CD4-positive, alpha-beta T cell treated with Interleukin-21 for 1 hour (primary cell): ENCODE data around the gene GPR3.

Experiments
- DNase-seq: peaks from one replicate; pipeline ENCODE4 v3.0.0-alpha.2; 2020

Gene GPR3

DNA sequence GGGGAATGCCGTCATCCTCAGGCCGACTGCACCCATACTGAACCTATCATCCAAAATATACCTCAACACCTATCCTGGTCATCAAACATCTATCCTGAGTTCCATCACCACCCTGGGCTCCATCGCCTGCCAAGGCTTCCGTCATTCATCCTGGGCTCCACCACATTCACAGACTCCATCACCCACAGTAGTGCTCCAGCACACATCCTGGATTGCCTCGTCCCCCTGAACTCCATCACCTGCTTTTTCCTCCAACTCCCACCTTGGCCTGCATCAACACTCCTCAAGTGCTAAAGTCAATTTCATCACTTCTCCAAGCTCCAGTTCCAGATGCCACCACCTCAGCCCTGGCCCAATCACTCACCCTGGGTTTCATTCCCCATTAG, 33.5 kb upstream of the GPR3 start:
- no peak for DNase-seq

DNA sequence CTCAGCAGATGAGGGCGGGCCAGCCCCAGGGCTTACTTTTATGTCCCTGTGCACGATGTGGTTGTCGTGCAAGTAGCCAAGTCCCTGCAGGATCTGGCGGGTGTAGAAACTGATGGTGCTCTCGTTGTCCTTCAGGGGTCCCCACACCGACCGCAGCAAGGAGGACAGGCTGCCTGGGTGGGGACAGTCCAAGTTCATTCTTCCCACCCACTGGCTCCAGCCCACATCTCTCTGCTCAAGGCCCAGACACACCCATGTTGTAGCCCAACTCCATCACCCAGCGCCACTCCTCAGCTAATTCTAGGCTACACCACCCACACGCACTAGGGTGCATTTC, 32.6 kb upstream of the GPR3 start:
- DNase-seq = no peak

DNA sequence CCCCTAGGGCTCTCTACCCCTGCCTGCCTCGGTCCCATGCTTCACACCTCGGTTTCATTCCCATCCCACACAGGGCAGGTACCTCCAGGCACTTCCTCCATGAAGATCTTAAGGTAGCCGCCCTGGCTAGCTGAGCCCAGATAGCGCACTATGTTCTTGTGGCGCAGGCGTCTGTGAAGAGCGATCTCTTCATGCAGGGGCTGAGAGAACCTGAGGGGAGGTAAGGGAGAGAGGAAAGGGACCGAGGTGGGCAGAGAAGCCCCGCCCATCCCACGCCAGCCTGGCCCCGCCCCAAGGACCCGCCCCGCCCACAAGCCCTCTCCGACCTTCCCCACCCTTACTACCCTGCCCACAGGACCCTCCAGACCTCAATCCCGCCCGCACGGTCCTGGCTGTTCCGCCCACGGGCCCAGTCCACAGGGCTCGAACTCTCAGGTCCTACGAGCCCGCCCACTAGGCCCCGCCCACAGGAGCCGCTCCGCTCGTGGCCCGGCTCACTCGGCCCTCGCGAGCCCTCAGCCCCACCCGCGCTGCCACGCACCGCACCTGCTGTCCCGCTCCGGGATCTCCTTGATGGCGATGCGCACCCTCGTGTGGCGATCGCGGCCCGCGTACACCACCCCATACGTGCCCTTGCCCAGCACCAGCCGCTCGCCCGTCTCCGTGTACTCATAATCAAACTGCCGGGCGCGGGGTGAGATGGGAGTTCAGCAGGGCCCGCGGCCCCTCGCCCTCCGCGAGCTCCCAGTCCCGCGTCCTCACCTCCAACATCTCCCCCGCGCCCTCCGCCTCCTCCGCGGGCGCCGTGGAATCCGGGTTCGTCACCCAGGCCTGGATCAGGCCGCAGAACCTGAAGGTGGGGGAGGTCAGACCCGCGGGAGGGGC, 32.0 kb upstream of the GPR3 start:
- peak; percentile 67 for DNase-seq

DNA sequence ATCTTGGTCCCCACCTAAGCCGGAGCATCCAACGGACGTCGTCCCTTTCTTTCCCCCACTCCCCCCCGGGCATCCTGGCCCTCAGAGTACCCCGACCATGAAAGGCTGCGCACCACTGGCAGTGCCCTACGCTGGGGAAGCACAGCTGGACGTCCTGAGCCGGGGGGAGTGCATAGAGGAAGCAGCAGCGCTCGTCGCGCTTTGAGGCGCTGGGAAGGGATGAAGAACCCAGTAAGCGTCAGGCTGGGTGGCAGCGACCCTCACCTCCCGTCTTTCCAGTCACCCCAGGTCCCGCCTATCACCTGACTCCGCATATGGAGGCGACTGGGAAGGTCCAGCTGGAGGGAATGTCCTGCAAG, 31.4 kb upstream of the GPR3 start:
- no peak for DNase-seq

DNA sequence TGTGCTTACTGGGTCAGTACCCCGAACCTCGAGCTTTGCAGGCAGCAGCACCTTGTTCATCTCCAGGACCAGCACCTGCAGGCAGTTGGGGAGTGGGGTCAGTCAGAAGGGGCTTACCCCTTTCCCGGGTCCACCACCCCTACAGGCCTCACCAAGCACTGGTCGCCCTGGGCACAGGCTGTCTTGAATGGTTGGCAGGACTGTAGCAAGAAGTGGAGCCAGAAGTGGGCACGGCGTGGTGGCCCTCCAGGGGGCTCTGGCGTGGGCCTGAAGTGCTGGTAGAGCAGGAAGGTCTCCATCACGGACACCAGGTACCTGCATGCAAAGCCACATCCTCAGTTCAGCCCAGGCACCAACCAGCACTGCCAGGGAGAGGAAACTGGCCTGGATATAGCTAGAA, 30.9 kb upstream of the GPR3 start:
- no peak for DNase-seq

DNA sequence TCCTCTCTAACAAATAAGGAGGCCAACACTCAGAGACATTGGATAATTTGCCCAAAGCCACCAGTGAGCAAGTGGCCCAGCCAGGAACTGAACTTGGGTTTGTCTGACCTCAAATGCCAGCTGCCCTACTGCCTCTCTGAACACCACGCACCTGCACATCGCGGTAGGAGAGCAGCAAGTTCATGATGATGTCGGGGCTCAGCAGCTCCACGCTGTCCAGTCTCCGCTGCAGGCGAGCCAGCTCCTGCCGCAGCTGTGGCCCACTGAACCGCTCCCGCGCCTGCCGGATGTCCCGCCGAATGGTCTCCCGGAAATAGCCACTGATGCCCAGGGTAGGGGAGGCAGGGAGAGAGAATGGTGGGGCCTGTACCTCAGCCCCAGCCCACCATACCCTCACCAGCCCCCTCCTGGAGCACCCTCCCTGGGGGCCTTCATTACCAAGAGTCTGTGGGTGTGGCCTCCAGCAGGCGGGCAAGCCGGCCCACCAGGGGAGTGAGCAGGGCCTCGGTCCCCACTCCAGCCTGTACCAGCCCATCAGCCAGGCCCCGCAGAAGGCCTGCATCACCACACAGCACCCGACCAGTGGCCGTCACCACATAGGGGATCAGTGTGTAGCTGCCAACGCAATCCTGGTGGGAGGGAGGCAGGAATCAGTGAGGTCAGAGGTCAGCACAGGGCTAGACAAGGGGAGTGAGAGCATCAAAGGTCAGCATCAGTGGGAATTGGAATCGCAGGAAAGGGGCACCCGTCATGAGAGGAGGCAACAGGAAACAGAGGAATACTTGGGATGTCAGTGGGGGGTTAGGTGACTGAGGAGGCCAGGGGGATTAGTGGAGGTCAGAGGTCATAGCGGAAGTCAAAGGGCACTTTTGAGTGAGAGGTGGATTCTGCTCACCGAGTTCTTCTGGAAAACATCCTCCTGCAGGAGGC, 28.4 kb upstream of the GPR3 start:
- no peak for DNase-seq

DNA sequence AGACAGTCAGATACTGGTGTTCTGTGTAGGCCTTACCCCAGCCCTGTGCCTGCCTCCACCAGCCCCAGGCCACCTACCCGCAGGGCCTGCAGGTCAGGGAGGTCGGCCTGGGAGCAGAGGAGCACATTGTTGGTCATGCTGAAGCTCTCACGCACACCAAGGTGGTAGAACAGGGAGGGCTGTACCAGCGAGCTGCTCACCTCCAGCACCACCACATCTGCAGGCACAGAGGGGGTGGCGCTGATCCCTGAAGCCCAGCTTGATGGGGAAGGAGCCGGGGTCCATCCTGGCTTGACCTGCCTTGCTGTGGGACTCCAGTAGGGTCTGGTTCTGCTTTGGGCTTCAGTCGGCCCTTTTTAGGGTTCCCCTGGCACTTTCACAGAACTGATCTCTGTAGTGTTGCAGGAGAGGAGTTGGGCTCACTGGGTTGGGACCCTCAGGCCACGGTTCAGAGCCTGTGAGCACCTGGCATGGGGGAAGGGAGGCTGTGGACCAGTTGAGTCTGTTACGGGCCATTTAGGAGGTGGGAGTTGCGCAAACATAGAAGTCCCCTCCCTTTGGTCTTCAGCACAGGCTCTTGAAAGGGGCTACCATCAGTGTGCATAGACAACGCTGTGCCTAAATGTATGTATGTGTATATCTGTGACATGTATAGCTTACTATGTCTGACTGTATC, 27.6 kb upstream of the GPR3 start:
- no peak for DNase-seq

DNA sequence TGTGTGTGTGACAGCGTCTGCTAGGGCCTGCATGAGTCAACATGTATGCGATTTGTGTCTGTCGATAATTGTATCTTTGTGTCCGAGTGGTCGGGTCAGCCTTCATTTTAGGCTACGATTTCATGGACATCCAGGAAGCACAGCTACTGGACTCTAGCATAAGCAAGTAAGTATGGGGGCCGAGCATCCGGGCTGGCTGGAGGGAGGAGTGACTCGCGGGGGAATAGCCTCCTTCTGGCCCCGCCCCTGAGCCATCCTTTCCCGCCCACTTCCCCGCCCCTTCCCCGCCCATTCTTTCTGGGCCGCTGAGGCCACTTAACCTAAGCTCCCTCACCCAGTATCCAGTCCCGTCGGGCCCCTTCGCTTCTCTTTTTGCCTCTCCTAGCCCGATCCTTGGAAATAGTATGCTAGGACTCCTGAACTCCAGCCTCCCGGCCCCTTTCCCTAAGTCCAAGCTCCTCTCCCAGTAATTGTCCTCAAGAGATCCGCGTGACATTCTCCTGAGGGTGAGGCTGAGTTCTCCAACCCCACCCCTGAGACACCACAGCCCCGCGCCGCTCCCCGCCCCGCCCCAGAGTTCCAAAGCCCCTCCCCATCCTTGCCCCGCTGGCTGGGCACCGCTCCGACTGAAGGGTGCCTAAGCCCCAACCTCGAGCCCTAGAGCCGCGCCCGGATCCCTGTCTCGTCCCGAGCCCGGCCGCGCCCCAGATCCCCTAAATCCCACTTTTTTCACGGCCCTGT, 26.9 kb upstream of the GPR3 start:
- peak; percentile 82 for DNase-seq

DNA sequence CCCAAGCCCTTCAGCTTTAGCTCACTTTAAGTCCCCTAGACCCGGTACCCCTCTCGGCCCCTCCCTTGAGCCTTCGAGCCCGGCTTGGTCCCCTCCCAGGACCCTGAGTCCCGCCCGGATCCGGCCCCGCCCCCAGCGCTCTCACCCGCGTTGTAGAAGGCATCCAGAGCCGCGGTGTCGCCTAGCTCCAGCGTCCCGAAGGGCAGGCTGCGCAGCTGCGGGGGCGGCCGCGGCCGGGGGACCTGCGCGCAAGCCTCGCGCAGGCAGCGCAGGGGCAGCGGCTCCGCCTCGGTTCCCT, 26.4 kb upstream of the GPR3 start:
- DNase-seq = peak; percentile 72

DNA sequence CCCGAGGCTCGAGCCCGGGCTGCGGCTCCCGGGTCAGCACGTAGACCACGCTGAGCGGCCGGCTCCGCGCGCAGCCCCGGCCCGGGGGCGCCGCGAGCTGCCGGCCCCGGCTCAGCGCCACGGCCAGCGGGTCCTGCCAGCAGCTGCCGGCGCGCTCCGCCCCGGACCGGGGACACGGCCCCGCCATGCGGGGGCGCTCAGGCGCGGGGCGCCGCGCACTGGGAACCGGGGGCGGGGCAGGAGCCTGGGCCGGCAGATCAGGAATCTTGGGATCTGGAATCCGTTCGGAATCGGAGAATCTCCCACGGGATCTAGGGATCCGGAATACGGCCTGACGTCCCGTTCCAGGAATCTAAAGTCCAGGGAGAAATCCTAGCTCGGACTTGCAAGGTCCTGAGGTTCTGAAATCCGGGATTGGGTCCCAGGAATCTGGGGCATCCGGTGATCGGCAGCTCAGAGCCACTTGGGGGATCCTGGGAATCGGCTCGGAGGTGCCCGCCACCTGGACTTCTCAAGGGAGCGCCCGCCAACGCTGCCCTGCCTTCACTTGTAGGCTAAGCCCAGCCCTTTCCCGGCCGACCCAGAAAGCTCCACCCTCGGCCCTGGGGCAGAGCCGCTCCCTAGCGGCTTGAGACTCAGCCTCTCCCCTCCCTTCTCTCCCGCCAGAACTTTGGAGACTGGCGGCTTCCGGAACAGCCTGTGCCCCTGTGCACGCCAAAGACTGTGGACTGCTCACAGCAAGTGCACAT, 25.8 kb upstream of the GPR3 start, which contains the start of gene MAP3K6:
MAP3K6 (minus strand) TSS at position 551 of the 749 bp plus-strand sequence; CDS start at position 187, 364 bp downstream.
- DNase-seq = peak; percentile 38

DNA sequence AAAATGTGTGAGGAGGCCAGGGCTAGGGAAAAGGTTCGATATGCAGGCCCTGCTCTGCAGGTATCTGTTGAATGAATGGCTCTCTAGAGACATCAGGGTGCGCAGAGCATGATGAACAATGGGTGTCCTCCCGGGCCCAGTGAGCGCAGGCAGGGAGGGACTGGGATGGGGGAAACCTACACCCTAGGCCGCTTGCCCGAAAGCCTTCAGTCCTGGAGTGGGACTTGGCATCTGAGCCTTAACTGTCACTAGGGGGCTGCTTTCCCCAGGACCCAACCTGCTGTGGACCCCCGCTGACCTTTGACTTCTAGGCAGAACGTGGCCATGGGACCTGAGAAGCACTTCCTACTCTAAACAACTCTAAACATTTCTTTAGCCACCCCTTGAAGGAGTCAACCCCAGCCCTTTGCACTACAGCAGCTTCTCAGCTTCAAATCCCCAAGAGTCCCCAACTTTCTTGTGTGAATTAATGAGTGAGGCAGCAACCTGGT, 25.2 kb upstream of the GPR3 start:
- DNase-seq = no peak

DNA sequence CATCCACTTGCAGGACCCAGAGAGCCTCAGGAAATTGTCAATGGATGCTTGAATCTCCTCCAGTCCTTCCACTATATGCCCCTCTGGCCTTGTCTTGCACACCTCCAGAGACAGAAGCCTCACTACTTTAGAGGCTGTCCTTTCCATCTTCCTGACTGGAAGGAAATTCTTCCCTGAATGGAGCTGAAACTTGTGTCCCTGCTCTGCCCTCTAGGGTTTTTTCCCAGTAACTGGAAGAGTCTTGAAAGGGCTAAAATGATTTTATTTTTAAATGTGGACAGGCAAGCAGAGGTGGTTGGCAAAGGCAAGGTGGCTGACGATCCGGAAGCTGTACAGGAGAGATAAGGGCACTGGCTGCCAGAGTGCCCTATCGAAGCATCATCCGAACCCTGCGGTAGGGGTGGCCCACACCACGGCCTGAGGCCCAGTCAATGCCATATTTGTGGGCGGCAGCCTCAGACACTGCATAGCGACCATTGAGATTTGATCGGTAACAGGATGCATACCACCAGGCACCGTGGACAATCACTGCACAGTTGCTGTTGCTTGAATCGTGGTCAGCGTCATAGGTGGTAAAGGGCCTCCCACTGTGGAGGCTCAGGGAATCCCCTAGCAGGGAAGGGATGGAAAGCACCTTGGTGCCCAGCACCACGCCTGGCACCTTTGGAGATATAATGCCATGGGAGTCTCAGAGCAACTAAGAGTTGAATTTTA, 23.4 kb upstream of the GPR3 start:
- DNase-seq = no peak

DNA sequence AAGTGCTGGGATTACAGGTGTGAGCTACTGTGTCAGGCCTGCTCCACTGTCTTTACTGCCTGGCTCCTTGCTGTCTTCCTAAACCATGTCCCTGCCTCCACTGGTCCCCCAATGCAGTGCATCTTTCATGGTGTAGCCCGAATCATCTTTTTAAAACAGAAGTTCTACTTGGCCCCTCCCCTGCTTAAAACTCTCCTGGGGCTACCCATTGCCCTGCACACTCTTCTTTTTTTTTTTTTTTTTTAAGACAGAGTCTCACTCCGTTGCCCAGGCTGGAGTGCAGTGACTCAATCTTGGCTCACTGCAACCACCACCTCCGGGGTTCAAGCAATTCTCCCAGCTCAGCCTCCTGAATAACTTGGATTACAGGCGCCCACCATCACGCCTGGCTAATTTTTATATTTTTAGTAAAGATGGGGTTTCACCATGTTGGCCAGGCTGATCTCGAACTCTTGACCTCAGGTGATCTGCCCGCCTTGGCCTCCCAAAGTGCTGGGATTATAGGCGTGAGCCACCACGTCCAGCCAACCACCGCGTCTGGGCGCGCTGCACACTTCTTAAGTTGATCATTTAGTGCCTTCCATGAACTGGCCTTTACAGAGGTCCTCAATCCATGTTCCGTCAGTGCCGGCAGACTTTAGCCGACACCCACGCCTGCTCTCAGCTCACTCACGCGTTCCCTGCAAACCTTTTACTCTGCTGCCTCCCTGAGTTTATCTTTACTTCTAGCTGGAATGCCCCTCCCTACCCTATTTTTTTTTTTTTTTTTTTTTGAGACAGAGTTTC, 20.2 kb upstream of the GPR3 start:
- no peak for DNase-seq

DNA sequence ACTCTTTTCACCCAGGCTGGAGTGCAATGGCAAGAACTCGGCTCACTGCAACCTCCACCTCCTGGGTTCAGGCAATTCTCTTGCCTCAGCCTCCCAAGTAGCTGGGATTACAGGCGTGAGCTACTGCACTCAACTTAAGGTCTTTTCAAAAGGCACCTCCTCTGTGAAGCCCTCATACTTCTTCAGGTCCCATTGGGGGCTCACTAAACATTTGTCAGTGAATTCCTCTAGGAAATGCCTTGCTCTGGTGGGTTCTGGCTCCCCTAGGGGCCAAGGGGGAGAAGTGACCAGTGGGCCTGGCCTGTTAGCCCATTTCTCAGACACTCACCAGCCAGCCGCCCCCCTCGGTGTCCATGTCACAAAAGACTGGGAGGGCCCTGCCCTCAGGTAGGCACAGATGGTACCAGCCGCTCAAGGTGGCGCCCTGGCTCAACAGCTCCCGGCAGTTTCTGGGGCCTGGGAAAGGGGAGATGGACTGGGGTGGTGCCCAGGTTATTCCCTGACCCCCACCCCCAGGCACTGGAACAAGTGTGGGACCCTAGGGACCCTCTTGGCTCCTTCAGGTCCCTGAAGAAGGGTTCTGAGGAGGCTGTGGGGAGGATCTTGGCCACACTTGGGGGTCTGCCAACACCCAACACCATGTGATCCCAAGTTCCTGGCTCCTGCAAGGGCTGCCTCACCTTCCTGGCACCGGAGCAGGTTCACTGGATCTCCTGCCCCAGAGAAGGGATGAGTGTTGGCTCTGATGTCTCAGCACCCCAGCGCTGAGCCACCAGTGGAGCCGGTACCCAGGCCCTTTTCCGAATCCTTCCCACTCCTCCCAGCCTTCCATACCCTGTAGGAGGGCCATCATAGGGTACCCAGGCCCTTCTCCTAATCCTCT, 19.4 kb upstream of the GPR3 start:
- DNase-seq = no peak

DNA sequence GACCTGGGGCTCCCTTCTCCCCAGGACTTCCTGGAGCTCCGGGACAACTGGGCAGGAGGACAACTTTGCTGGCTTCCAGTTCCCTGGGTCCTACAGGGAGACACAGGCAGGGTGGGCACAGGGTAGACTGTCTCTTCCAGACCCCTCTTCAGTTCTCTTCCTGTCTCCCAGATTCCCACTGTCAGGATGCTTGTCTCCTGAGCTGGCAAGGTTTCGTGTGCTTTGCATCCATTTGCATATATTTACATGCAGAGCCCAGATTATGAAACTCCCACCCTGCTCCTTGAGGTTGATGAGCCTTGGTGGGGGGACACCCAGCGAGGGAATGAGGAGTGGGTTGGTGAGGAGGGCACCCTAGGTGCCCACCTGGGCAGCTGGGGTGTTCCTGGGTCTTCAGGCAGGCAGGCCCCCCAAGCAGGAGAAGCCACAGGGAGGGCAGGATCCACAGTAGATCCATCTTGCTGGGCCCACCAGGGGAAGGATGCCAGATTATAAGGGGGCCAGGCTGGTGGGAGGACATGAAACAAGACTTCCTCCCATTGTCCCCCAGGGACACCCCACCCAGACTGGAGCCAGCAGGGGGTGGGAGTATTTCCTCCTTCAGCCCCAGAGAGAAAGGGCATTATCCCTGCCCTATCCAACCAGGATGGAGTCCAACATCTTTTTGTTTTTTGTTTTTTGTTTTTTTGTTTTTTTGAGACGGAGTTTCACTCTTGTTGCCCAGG, 17.9 kb upstream of the GPR3 start, which contains the start of gene FCN3:
FCN3 (minus strand) TSS at position 463 of the 725 bp plus-strand sequence; CDS start at position 457, 6 bp downstream.
- DNase-seq = no peak

DNA sequence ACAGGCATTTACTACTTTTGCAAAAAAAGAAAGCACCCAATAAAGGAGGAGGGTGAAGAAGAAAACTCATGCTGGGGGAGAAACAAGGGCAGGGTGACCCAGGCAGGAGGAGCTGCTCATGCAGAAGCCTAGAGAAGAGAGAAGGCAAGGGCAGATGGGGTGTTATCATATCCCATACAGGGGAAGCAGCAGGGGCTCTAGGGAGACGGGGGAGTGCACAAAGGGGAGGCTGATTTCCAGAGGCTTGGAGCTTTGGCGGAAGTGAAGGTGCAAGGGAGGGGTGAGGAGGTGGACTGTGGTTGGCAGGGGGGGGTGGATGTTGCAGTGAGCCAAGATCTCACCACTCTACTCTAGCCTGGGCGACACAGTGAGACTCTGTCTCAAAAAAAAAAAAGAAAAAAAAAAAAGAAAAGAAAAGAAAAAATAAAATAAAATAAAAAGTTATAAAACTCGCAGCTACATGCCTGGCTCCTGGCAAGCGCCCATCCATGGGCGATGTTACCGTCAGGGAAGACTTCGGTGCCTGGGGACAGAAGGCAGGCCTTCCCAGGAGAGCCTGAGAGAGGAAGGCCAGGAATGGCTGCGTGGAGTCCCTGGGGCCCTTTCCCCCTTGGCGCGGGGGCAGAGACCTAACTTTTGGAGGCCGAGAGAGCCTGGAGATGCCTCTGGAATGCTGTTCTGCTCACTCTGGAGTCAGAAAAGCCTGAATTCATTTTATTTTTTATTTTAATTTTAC, 14.5 kb upstream of the GPR3 start:
- no peak for DNase-seq

DNA sequence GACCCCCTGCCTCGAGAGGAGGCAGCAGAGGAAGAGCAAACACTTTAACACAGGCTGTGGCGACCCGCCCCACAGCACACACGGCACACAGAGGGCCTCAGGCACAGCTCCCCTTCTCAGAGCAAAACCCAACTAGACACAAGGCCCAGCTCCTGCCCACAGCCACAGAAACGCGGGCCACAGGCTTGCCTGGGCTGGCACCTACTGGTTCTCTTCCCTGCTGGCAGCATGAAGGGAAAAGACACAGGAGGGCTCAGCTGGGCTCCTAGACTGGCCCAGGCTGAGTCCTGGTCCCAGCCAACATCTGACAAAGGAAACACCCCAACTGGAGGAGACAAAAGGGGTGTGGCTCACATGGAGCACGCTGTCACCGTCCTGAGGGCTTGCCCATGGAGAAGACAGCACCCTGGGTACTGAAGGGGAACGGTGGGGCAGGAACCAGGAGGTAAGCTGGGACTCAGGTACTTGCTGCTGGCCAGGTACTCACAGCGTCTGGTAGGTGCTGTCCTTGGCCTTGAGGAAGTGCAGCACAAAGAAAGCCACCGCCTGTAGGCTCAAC, 12.8 kb upstream of the GPR3 start:
- no peak for DNase-seq
